Activated CD4-positive, CD25-positive, alpha-beta regulatory T cell treated with anti-CD3 and anti-CD28 coated beads, Interleukin-2, amount 50 U/mL, for 72 hours (primary cell): ENCODE results near the gene ZNF132.
"Not testable (repeated sequence)": the region's sequence is repeated elsewhere in the genome, so short reads cannot be mapped to it uniquely, and the experiment has no call there.

Experiments used
- DNase-seq: peaks from one replicate; pipeline ENCODE4 v3.0.0; 2021

Gene ZNF132

GRCh38 chr19:58406818-58407657, 32.9 kb downstream of the ZNF132 start:
- DNase-seq: no peak

DNA sequence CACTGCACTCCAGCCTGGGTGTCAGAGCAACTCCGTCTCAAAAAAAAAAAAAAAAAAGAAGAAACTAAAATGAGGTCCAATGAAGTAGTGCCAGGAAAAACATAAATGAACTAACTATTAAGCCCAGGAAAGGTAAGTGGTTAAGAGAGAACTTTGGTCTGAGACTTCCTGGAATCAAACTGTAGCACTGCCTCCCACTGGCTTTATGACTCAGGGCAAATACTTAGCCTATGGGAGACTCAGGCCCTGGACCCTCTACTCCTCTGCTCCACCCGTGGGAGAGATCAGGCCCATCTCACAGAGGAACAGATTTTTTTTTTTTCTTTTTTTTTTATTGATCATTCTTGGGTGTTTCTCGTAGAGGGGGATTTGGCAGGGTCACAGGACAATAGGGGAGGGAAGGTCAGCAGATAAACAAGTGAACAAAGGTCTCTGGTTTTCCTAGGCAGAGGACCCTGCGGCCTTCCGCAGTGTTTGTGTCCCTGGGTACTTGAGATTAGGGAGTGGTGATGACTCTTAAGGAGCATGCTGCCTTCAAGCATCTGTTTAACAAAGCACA, 36.0 kb downstream of the ZNF132 start:
- DNase-seq: not testable (repeated sequence)

DNA sequence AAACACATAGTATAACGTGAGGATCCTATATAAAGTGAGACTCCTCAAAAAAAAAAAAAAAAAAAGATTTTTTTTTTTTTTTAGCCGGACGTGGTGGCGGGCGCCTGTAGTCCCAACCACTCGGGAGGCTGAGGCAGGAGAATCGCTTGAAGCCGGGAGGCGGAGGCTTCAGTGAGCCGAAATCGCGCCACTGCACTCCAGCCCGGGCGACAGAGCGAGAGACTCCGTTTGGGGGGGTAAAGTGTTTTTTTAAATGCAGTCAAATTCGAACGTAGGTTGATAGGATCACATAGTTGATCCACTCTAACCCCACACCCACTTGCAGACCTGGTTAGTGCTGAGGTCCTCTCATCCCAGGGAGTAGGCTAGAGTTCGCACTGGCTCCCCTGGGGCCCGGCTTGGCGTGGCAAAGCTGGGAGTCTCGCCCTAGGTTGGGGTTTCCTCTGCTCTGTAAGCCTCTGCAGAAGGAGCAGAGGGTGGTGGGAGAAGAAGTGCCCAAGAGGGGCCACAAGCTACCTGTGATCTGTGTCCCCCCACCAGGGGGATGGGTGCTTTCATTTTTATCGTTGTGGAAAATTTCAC, 38.0 kb downstream of the ZNF132 start:
- DNase-seq: no peak

- DNase-seq: peak; percentile 98
Measured at GRCh38 chr19:58400916-58401839, 38.8 kb downstream of the ZNF132 start.

DNA sequence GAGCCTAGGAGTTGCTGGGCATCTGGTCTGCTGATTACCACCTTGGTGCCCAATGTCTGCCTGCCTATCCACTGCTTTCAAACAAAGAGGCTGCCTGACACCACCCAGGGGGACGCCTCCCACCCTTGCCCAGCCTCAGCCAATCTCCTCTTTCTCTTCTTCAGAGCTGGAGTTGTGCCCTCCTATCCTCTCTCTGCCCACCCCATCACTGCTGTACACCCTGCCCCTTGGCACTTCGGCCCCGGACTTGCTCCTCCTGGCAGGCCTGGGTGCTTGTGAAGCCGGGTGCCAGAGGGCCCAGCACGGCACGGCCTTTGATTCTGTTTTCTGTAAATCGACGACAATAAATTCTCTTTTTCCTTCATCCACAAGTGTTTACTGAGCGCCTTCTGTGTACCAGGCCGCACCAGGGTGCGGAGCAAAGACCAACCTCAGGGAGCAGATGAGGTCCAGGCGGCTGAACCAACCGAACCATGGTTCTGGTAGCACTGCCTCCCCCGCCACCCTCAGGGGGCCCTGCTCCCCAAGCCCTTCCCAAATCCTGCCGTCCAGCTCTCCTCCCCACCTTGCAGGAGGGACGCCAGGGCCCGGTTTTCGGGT, 39.5 kb downstream of the ZNF132 start:
- no peak for DNase-seq

DNA sequence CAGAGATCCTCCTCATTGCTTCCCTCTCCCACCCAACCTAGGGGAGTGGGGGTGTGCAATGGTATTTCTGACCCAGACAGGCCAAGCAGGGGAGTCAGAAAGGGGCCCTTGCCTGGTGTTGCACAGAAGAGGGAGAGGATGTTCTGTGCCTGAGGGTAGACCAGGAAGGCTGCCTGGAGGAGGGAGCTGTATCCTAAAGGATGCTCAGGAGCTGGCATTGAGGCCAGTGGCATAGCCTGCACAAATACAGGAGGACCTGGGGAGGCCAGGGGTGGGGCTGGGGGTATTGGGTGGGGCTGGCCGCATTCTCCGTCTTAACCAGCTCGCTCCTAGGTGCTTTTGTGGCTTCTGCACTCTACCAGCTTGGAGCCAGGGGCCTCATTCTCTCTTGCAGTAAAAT, 40.0 kb downstream of the ZNF132 start:
- no peak for DNase-seq

GRCh38 chr19:58398545-58398944, 41.4 kb downstream of the ZNF132 start:
- no peak for DNase-seq

- no peak for DNase-seq
Measured at GRCh38 chr19:58398087-58398486, 41.9 kb downstream of the ZNF132 start.

DNA sequence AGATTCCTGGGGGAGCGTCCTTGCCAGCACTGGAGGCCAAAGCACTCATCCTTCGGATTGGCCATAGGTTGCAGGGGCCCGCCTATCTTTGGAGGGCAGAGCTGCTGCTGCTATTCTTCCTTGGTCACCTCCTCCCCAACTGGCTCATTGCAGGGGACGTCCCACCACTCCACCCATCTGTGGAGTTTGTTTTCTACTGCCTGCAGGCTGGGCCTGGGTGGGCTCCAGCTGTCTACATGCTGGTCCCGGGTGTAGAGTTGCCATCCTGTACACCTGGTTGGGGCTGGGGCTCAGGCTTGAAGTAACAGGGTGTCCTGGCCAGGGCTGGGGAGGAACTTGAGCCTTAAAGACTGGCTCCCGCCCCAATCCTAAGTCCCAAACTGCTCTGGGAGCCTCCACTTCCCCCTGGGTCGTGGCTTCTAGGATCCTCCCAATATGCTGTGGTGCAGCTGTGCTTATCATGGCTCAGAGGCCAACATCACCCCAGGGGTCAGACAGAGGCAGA, 42.4 kb downstream of the ZNF132 start:
- DNase-seq: no peak

- no peak for DNase-seq
Measured at GRCh38 chr19:58396691-58397532, 43.0 kb downstream of the ZNF132 start.

DNA sequence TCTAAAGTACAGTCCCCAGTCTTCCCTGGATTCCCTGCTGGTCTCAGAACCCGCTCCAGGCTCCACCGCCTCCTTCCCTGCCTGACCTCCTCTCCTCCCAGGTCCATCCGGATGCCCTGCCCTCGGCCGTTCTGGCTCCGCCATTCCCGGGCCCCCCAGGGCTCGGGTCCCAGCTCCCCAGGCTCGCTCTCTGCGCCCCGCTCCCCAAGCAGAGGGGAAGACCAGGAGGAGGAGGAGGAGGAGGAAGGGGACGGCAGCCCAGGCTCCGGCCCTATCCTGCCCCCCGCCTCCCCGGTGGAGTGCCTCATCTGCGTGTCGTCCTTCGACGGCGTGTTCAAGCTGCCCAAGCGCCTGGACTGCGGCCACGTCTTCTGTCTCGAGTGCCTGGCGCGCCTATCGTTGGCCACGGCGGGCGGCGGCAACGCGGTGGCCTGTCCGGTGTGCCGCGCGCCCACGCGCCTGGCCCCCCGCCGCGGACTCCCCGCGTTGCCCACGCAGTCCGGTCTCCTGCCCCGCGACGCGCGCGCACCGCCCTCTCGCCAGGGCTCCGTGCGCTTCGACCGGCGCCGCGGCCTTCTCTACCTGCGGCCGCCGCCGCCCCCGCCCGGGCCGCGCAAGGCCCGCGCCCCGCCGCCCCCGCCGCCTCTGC, 43.9 kb downstream of the ZNF132 start:
- no peak for DNase-seq

GRCh38 chr19:58395220-58395978, 44.6 kb downstream of the ZNF132 start, which contains the start of gene RNF225:
Gene RNF225, plus strand, starts transcription at chr19:58395656. Its CDS starts 434 bp downstream, at chr19:58396090.
- DNase-seq: no peak

DNA sequence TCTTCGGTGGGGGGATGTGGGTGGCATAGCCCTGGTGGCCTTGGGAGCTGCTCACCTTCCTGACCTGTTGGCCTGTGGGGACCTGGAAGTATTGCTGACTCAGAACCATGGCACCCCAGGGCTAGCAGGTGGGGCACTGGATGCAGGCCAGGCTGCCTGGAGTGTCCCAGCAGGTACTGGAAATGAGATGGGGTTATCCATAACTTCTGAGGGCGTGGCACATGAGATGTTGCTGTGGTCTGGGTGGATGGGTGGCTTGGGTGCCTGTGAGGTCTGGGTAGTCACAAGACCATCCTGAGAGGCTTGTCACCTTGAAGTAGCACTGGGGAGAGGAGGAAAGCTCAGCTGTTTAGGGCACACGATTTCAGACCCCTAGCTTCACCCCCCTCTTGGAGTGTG, 45.1 kb downstream of the ZNF132 start:
- DNase-seq: no peak

- DNase-seq: no peak
Measured at GRCh38 chr19:58393725-58394033, 46.3 kb downstream of the ZNF132 start.

DNA sequence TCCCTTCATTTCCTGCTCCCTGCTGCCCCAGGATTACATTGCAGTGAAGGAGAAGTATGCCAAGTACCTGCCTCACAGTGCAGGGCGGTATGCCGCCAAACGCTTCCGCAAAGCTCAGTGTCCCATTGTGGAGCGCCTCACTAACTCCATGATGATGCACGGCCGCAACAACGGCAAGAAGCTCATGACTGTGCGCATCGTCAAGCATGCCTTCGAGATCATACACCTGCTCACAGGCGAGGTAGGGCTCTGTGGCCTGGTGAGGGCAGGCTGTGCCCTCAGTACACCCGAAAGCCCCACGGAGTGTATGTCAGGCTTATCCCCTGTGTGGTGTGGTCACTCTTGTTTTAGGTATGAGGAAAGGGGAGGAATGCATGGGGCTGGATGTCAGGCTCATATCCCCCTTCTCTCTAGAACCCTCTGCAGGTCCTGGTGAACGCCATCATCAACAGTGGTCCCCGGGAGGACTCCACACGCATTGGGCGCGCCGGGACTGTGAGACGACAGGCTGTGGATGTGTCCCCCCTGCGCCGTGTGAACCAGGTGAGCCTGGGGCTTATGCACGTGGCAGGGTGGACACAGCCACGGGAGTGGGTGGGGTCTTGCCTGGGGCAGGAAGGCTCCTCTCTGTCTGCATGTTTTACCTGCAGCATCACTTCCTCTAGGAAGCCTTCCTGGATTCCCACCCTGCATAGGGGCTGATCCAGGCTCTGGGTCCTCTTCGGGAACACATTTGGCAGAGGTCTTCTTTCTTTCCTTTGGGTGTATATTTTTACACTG, 46.8 kb downstream of the ZNF132 start:
- DNase-seq: no peak

GRCh38 chr19:58388175-58388526, 51.8 kb downstream of the ZNF132 start:
- no peak for DNase-seq

GRCh38 chr19:58387338-58388174, 52.4 kb downstream of the ZNF132 start:
- no peak for DNase-seq

GRCh38 chr19:58386576-58387337, 53.2 kb downstream of the ZNF132 start, which contains the start of gene RPS5:
Gene RPS5, plus strand, starts transcription at chr19:58387269. Its CDS starts 869 bp downstream, at chr19:58388138.
- peak; percentile 87 for DNase-seq
